Naive thymus-derived CD8-positive, alpha-beta T cell (primary cell): ENCODE measurements around the gene MAML2. TPM values are rescaled to one million over a fixed set of nuclear protein-coding genes. Genes with fewer than 3 reads are reported as not detected.
A peak's percentile ranks its signal among the peaks of the same experiment; 100 is the strongest.

ENCODE experiments used
- ATAC-seq, 2 donors: fragments of 150-1000 bp; cut with Tn5 transposase in 1 of 2; sonication (Bioruptor Pico), chemical (Tn5 transposase) in 1 of 2; 1 replicate in 1 of 2; 2 replicates in 1 of 2; pipeline ENCODE4 v1.10.0; 2021; ENCODE audit warnings: mild to moderate bottlenecking in 2 of 2, moderate library complexity in 2 of 2
- POLR2A ChIA-PET: fragments of 350-600 bp; sonication (Branson Sonifier 250); formaldehyde crosslinking; loops from one replicate; lab custom pipeline; 2021; ENCODE audit warnings: antibody characterized with exemption; lab: Charles Lee
- DNase-seq, 10 donors: peaks; one replicate each; pipeline versions ENCODE4 v3.0.0 to v3.0.0-alpha.2; 2020 to 2022
- H3K27ac Mint-ChIP-seq, 10 donors: one replicate each; pipeline ENCODE4 v1.8.0; 2020 to 2022; ENCODE audit warnings: mild to moderate bottlenecking in 10 of 10, mixed read lengths in 10 of 10, moderate library complexity in 4 of 10, inconsistent platforms in 1 of 10
- H3K27me3 Mint-ChIP-seq, 5 donors: one replicate each; pipeline ENCODE4 v1.8.0; 2021 to 2022; ENCODE audit warnings: mixed read lengths in 5 of 5
- H3K36me3 Mint-ChIP-seq, 3 donors: one replicate each; pipeline ENCODE4 v1.8.0; 2020 to 2022; ENCODE audit warnings: mixed read lengths in 3 of 3, mild to moderate bottlenecking in 2 of 3, inconsistent platforms in 1 of 3
- H3K4me1 Mint-ChIP-seq, 4 donors: one replicate each; pipeline ENCODE4 v1.8.0; 2021 to 2022; ENCODE audit warnings: mixed read lengths in 4 of 4
- H3K4me3 Mint-ChIP-seq, 10 donors: one replicate each; pipeline ENCODE4 v1.8.0; 2020 to 2022; ENCODE audit warnings: mild to moderate bottlenecking in 10 of 10, mixed read lengths in 10 of 10, moderate library complexity in 6 of 10, inconsistent platforms in 1 of 10
- H3K9me3 Mint-ChIP-seq, 9 donors: one replicate each; pipeline ENCODE4 v1.8.0; 2020 to 2022; ENCODE audit warnings: mixed read lengths in 9 of 9, mild to moderate bottlenecking in 3 of 9, inconsistent platforms in 1 of 9, moderate library complexity in 1 of 9
- polyA plus RNA-seq, 3 donors: library from polyadenylated mRNA; unstranded; fragments of 300-500 nt; fragmentation: Illumina TruSeq; gene quantifications; one replicate each; pipeline ENCODE4 v1.2.3, GENCODE V29; 2021
- total RNA-seq, 8 experiments: library from RNA in 2 of 8; stranded (reverse) in 2 of 8; gene quantifications; one replicate each; pipeline ENCODE4 v1.2.3 and lab custom pipeline; 2021 to 2026

The MAML2 gene
- total and polyA plus RNA-seq, 5 experiments from 2014 or later: 6.6 to 68.5 (median 33.0) TPM

DNA sequence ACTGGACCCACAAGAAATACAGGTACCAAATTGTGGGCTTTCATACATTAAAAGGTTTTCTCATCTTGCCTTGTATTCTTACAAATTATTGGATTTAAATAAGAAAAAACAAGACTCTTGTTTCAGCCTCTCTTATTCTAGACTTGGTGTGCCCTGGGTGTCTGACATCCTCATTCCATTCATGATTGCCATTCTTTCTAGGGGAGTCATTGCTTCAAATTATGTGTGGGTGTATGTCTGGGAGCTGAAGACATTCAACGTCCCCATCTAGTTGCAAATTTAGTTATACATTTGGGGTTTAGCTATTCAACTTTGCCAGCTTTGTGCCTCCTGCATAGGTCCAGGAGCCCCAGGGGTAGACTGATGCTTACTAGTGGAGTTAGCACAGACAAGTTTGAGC lies 18.1 kb downstream of the MAML2 start:
- ATAC-seq (no peak), DNase-seq (no peak)
- Mint-ChIP-seq H3K27ac (peak overlapping the region in 9 of 10 donors; percentile 23 to 80 (median 69)), H3K9me3 (no peaks in the 10 kb centered on the region), H3K27me3 (no peaks in the 10 kb centered on the region), H3K4me3 (peak overlapping the region in 3 of 10 donors; percentile 1 to 37 (median 25)), H3K4me1 (peaks cover 36 to 96% (median 85%) of the 10 kb centered on the region in 4 donors), H3K36me3 (peaks cover 0 to 75% (median 21%) of the 10 kb centered on the region in 3 donors)
- POLR2A ChIA-PET: interaction anchor here (1.0 to 1.2 kb wide), 2 partner anchors 10 to 15 kb away, joined by 3 read pairs; no protein-coding TSS in a partner anchor

DNA sequence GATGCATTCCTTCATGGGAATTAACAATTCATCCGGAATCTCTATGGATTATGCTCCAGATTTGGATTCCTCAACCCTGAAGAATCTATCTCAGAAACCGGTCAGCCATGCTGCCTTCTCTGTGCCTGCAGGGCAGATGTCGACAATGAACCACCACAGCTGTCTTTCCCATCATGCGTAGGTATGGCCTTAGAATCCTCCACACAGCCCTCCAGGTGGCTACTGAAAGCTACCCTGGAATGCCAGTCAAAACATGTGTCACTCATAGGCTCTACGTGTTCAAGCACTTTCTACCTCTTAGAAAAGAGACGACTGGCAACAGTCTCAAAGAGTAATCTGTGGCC lies 19.4 kb downstream of the MAML2 start:
- H3K4me1 Mint-ChIP-seq: peaks cover 38 to 96% (median 85%) of the 10 kb centered on the region in 4 donors
- H3K27me3 Mint-ChIP-seq: no peaks in the 10 kb centered on the region
- H3K9me3 Mint-ChIP-seq: no peaks in the 10 kb centered on the region
- no peak for DNase-seq
- peak overlapping the region in 1 of 10 donors; percentile 15 for H3K4me3 Mint-ChIP-seq
- H3K27ac Mint-ChIP-seq: peak overlapping the region in 7 of 10 donors; percentile 9 to 69 (median 45)
- POLR2A ChIA-PET: interaction anchor here (1.5 to 1.6 kb wide), 2 partner anchors 9 to 17 kb away, joined by 6 to 7 read pairs; no protein-coding TSS in a partner anchor
- H3K36me3 Mint-ChIP-seq: peaks cover 0 to 67% (median 20%) of the 10 kb centered on the region in 3 donors
- no peak for ATAC-seq

DNA sequence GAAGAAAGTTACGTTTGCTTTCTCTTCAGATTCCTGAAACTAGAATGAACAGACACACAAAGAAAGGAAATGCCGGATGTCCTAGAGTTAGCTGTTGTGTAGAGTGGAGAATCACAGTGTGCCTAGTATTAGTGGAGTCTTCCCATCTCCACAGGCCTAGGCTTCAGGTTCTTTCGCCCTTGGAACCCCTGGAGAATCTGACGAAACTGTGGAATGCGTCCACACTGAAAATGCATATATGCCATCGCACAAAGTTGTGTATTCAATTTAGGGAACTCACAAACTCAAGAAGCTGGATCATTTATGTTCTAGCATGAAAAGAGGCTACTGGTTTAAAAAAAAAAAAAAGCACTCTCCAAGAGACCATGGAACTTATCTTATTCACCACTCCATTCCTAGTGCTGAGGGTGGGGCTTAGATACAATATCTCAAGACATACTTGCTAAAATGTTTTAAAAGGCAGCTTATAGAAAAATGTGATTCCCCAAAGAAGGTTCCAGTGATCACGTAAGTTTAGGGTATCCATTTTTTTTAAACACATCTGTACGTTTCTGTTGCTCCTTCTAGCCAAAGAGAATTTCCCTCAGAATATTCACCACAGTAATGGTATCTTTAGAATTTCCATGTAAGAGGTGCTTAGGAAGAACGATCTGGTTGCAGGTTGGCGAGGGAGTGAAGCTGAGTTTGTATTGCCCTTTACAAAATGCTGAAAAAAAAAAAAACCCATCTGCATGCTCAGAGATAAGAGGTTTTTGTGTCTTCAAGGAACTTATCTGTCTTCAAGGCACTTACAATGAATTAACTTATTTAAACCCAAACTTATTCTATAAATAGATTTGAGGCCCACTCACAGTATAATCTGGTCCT lies 20.0 kb downstream of the MAML2 start:
- H3K4me3 Mint-ChIP-seq: peak overlapping the region in 2 of 10 donors; percentile 6 to 15
- peak overlapping the region in 8 of 10 donors; percentile 9 to 69 (median 46) for H3K27ac Mint-ChIP-seq
- ATAC-seq: no peak
- peaks cover 35 to 96% (median 86%) of the 10 kb centered on the region in 4 donors for H3K4me1 Mint-ChIP-seq
- H3K36me3 Mint-ChIP-seq: peaks cover 0 to 64% (median 20%) of the 10 kb centered on the region in 3 donors
- DNase-seq: no peak
- no peaks in the 10 kb centered on the region for H3K9me3 Mint-ChIP-seq
- POLR2A ChIA-PET: interaction anchor here (0.6 to 1.6 kb wide), 3 partner anchors 8 to 17 kb away, joined by 3 to 7 read pairs (median 6); no protein-coding TSS in a partner anchor
- no peaks in the 10 kb centered on the region for H3K27me3 Mint-ChIP-seq

DNA sequence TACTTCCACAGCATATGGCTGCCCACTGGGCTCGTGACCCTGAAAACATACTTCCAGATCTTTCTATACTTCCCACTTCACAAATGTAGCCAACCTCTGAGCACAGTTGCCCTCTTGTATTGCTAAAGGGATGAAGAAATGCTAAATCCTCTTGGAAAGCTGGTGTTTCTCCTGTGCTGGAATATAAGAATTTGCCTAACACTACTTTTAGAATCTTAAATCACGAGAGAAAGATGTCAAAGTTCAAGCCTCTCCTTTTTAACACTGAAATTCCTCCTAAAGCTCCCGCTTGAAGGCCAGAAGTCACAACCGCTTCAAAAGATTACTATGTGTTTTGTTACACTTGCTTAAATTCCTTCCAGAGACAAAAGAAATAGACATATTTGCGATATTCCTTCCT lies 21.9 kb downstream of the MAML2 start:
- H3K4me1 Mint-ChIP-seq: peaks cover 49 to 100% (median 97%) of the 10 kb centered on the region in 4 donors
- POLR2A ChIA-PET: interaction anchor here (1.1 to 1.6 kb wide), 2 partner anchors 10 to 20 kb away, joined by 4 read pairs; no protein-coding TSS in a partner anchor
- peak overlapping the region in 8 of 10 donors; percentile 9 to 96 (median 55) for H3K27ac Mint-ChIP-seq
- peaks cover 4 to 75% (median 31%) of the 10 kb centered on the region in 3 donors for H3K36me3 Mint-ChIP-seq
- H3K27me3 Mint-ChIP-seq: no peaks in the 10 kb centered on the region
- DNase-seq (no peak), ATAC-seq (no peak)
- no peaks in the 10 kb centered on the region for H3K9me3 Mint-ChIP-seq
- peak overlapping the region in 5 of 10 donors; percentile 4 to 31 (median 25) for H3K4me3 Mint-ChIP-seq

DNA sequence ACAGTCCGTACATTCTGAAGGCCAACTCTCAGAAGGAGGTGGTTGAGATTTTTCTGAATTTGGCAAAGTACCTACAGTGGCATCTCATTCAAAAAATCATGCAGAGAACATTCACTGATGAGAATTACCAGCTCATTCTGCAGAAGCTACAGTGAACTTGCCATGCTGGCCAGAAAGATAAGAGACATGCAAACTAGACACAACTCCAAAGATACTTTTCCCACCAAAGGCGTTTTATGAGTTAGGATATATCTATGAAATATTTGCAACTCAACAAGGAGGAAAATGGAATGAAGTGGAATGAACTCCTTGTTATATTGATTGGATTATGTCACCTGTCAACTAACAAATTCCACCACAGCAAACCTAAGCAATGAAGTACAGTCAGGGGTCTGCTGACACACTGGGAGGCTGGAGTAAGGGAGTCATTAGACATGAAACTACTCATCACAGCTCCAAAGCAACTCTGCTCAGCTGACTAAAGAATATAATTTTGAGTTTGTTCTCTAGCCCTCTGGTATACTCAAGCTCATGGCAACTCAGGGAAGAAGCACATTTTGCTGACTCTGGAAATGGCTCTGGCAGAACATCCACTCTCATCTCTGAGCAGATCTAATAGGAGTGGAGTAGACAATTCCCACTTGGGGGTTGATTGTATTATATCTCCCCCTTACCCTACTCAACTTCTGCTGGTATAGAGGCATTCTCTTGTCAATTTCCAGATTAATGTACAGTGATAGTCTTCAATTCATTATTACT lies 22.9 kb downstream of the MAML2 start:
- peaks cover 53 to 100% (median 96%) of the 10 kb centered on the region in 4 donors for H3K4me1 Mint-ChIP-seq
- H3K4me3 Mint-ChIP-seq: peak overlapping the region in 3 of 10 donors; percentile 11 to 37 (median 23)
- H3K9me3 Mint-ChIP-seq: no peaks in the 10 kb centered on the region
- ATAC-seq: no peak
- peak overlapping the region in 9 of 10 donors; percentile 1 to 96 (median 65) for H3K27ac Mint-ChIP-seq
- no peak for DNase-seq
- POLR2A ChIA-PET: interaction anchor here (1.6 kb wide), 1 partner anchor 9 kb away, joined by 4 read pairs; no protein-coding TSS in a partner anchor
- no peaks in the 10 kb centered on the region for H3K27me3 Mint-ChIP-seq
- H3K36me3 Mint-ChIP-seq: peaks cover 4 to 73% (median 32%) of the 10 kb centered on the region in 3 donors

DNA sequence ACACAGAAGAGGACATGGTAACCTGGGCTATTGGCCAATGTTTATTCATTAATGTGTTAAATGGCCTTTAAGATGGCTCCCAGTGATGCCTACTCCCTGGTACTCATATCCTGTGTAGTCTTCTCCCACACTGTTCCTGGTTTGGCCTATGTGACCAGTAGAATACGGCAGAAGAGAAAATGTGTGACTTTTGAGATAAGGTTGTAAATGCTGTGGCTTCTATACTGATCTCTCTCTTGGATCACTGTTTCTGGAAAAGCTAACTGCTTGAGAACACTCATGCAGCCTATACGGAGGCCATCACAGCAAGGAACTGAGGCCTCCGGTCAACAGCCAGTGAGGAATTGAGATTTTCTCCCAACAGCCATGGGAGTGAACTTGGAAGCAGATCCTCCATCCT lies 24.1 kb downstream of the MAML2 start:
- Mint-ChIP-seq H3K27ac (peak overlapping the region in 7 of 10 donors; percentile 38 to 96 (median 42)), H3K4me1 (peaks cover 59 to 100% (median 96%) of the 10 kb centered on the region in 4 donors), H3K4me3 (peak overlapping the region in 3 of 10 donors; percentile 8 to 49 (median 23)), H3K27me3 (no peaks in the 10 kb centered on the region), H3K9me3 (no peaks in the 10 kb centered on the region), H3K36me3 (peaks cover 4 to 70% (median 28%) of the 10 kb centered on the region in 3 donors)
- POLR2A ChIA-PET: interaction anchor here (0.6 kb wide), 1 partner anchor 23 kb away, joined by 3 read pairs; no protein-coding TSS in a partner anchor
- ATAC-seq (no peak), DNase-seq (no peak)

DNA sequence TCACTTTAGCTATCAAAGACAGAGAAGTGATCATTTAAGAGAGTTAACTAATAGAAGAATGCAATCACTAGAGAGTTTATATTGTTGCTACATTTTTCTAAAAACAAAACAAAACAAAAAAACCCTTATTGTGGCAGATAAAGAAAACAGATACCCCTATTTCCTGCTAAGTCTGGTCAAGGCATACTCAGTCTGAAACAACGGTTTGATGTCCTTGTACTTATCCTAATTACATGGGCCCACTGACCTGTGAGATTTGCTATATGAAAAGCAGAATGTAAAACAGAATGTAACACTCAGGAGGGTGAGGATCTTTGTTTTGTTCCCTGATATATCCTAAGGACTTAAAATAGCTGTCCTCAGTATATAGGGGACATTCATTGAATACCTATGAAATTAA lies 24.6 kb downstream of the MAML2 start:
- Mint-ChIP-seq H3K27me3 (no peaks in the 10 kb centered on the region), H3K4me1 (peaks cover 61 to 100% (median 96%) of the 10 kb centered on the region in 4 donors), H3K36me3 (peaks cover 4 to 68% (median 25%) of the 10 kb centered on the region in 3 donors), H3K4me3 (peak overlapping the region in 2 of 10 donors; percentile 6 to 37), H3K27ac (peak overlapping the region in 8 of 10 donors; percentile 39 to 96 (median 60)), H3K9me3 (no peaks in the 10 kb centered on the region)
- ATAC-seq (no peak), DNase-seq (no peak)
- POLR2A ChIA-PET: interaction anchor here (0.6 kb wide), 1 partner anchor 23 kb away, joined by 3 read pairs; no protein-coding TSS in a partner anchor

DNA sequence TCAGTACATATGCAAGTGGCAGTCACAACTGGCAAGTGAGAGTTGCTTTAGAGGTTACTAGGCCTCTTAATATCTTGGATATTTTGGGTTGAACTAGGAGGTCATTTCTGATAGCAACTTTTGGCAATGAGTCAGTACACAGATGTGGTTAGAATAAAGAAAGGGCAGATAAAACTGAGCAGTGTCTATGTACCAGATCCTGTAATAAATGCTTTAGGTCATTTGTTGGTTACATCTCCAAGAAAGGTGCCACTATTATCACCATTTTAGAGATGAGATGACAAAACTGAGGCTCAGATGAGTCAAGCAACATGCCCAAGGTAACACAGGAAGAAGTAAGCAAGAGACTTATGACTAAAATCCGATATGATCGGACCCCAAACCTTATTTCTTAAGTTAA lies 25.0 kb downstream of the MAML2 start:
- POLR2A ChIA-PET: interaction anchor here (1.4 kb wide), 1 partner anchor 11 kb away, joined by 5 read pairs; no protein-coding TSS in a partner anchor
- ATAC-seq: no peak
- peaks cover 63 to 100% (median 97%) of the 10 kb centered on the region in 4 donors for H3K4me1 Mint-ChIP-seq
- H3K27me3 Mint-ChIP-seq: no peaks in the 10 kb centered on the region
- H3K9me3 Mint-ChIP-seq: no peaks in the 10 kb centered on the region
- DNase-seq: no peak
- peak overlapping the region in 4 of 10 donors; percentile 6 to 57 (median 24) for H3K4me3 Mint-ChIP-seq
- peaks cover 4 to 69% (median 23%) of the 10 kb centered on the region in 3 donors for H3K36me3 Mint-ChIP-seq
- H3K27ac Mint-ChIP-seq: peak overlapping the region in 8 of 10 donors; percentile 15 to 96 (median 68)

DNA sequence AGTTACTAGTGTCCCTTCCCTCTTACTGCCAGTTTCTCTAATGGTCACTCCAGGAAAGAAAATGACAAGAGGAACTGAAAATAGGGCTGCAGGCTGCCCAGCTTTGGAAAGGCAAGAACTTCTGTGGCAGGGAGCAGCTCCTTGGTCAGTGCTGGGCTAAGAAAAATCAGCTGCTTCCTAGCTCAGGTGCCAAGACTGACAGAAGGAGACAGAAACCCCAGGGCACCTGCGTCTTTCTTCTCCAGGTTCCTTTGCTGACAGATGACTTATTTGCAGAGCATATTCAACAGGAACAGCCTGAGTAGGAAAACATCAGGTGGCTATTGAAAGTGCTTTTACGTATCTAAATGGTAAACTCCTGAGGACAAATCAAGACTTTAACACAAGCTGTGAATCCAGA lies 25.4 kb downstream of the MAML2 start:
- POLR2A ChIA-PET: interaction anchor here (1.1 to 1.4 kb wide), 2 partner anchors 11 to 96 kb away, joined by 3 to 5 read pairs; no protein-coding TSS in a partner anchor
- ATAC-seq (no peak), DNase-seq (no peak)
- no peaks in the 10 kb centered on the region for H3K9me3 Mint-ChIP-seq
- peak overlapping the region in 3 of 10 donors; percentile 21 to 57 (median 28) for H3K4me3 Mint-ChIP-seq
- no peaks in the 10 kb centered on the region for H3K27me3 Mint-ChIP-seq
- peaks cover 60 to 100% (median 97%) of the 10 kb centered on the region in 4 donors for H3K4me1 Mint-ChIP-seq
- H3K27ac Mint-ChIP-seq: peak overlapping the region; percentile 9 to 96 (median 75)
- H3K36me3 Mint-ChIP-seq: peaks cover 4 to 66% (median 24%) of the 10 kb centered on the region in 3 donors

DNA sequence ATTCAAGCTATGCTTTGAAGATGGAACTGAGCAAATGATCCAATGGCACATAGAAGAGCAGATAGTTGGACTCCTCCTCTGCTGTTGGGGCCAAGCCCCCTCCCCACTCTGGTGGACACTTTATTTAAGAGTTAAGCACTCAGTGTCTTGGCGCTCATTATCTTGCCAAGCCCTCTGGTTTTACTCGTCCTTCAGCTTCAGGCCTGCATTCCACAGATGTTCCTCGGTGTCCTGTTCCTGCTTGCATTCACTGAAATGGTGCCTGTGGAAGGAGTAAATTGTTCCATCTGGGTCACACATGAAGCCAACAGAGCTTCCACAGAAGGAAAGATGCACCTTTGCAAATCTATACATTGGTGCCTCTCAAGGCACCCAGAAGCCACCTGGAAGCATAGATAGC lies 26.1 kb downstream of the MAML2 start:
- peak overlapping the region; percentile 23 to 96 (median 80) for H3K27ac Mint-ChIP-seq
- H3K27me3 Mint-ChIP-seq: no peaks in the 10 kb centered on the region
- H3K9me3 Mint-ChIP-seq: no peaks in the 10 kb centered on the region
- DNase-seq (no peak), ATAC-seq (no peak)
- peak overlapping the region in 3 of 10 donors; percentile 28 to 57 (median 43) for H3K4me3 Mint-ChIP-seq
- H3K4me1 Mint-ChIP-seq: peaks cover 56 to 100% (median 98%) of the 10 kb centered on the region in 4 donors
- POLR2A ChIA-PET: interaction anchor here (1.1 to 1.4 kb wide), 2 partner anchors 10 to 95 kb away, joined by 3 to 5 read pairs; no protein-coding TSS in a partner anchor
- H3K36me3 Mint-ChIP-seq: peaks cover 4 to 63% (median 29%) of the 10 kb centered on the region in 3 donors

DNA sequence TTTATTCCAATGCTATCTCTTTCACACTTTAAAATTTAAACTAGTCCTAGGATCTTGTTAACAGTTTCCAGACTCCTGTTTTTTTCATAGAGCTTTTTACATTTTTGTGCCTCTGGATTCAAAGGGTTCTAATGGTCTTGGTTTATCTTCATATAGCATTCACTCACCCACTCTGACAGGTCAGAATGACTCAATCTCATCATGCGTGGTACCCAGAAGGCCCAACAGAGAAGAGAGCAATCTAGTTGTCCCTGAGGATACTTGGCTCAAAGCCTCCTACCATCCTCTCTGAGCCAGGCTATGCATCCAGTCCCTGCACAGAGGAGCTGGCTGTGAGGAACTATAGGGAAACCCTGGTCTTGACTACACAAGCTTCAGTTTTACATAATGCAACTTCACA lies 27.5 kb downstream of the MAML2 start:
- no peaks in the 10 kb centered on the region for H3K27me3 Mint-ChIP-seq
- POLR2A ChIA-PET: interaction anchor here (0.6 to 1.6 kb wide), 4 partner anchors 8 to 26 kb away, joined by 3 read pairs; no protein-coding TSS in a partner anchor
- H3K9me3 Mint-ChIP-seq: no peaks in the 10 kb centered on the region
- H3K27ac Mint-ChIP-seq: peak overlapping the region; percentile 16 to 96 (median 72)
- peaks cover 55 to 100% (median 97%) of the 10 kb centered on the region in 4 donors for H3K4me1 Mint-ChIP-seq
- DNase-seq (no peak), ATAC-seq (no peak)
- peak overlapping the region in 8 of 10 donors; percentile 1 to 57 (median 13) for H3K4me3 Mint-ChIP-seq
- peaks cover 4 to 62% (median 20%) of the 10 kb centered on the region in 3 donors for H3K36me3 Mint-ChIP-seq
